GM19351 (cell line): ENCODE measurements around the gene NOTCH3.

Experiments
- ATAC-seq: cut with Tn5 transposase; IDR thresholded peaks from one replicate; pipeline ENCODE4 v1.9.1; 2021; ENCODE audit warnings: mild to moderate bottlenecking, moderate library complexity; ENCODE audit not compliant: unreplicated experiment

The NOTCH3 gene

DNA sequence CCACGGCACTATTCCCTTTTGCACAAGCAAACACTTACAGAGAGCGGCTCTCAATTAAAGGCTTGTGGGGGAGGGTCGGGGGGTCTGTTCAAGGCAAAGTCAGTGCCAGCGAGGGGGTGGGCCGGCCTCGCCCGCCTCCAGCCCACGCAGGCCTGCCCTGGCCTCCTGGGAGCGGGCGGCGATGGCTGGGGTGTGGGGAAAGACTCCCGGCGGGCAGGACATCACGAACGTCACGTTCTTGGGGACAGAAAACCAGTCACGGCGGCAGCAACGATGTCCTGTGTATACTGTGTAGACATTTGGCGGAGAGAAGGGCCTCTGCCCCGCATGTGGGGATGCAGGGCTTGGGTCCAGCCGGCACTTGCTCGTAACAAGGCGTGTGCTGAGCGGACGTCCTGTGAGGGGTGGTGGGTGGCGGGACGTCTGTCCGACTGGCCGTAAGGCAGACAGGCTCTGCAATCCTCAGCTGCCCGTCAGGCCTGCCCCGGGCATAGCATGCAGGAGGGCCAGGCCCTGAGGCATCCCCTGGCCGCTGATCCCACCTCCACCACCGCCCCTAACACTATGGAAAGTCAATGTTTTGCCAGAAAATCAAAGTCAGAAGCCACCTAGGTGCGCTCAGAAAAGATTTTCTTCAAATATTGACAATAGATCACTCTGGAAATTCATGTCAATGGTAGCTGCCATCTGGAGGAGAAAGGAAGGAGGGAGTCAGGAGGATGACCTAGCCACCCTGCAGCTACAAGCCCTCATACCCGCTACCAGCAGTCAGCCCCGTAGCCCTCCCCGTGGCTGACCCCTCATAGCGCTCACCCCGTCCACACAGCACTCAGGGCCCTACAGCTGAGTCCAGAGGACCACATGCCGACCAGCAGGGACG lies 37.2 kb upstream of the NOTCH3 start:
- ATAC-seq = no peak

DNA sequence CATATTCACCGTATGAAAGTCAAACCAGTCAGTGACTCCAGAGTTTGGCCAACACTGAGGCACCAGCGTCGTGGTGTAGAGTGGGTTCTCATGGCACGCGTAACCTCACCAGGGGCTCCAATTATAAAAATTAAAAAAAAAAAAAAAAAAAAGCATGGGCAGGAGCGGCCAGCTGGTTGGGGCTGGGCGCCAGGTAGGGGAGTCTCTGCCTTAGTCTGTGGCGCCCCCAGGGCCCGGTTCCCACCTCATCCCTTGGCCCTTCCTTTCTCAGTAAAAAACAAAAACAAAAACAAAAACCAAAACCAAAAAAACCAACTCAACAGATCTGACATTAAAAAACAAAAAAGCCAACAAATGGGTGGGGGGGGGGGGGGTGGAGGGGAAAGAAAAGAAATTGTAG lies 36.1 kb upstream of the NOTCH3 start:
- ATAC-seq = no peak

DNA sequence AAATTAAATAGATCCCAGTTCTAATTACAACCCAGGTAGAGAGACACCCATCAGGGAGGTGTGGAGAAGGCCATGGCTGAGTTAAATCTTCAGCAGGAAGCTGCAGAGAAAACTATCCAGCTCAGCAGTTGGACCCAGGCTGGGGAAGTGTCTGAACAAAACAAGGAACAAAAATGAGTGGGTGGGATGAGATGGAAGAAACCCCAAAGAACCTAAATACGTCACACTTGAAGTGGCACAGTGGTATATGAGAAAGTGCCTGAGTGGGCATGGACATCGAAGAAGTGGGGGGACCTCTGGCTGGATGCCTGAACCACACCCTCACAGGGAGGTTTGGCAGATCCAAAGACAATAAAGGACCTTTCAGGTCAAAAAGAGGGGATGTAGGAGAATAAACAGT lies 35.0 kb upstream of the NOTCH3 start:
- ATAC-seq = no peak

DNA sequence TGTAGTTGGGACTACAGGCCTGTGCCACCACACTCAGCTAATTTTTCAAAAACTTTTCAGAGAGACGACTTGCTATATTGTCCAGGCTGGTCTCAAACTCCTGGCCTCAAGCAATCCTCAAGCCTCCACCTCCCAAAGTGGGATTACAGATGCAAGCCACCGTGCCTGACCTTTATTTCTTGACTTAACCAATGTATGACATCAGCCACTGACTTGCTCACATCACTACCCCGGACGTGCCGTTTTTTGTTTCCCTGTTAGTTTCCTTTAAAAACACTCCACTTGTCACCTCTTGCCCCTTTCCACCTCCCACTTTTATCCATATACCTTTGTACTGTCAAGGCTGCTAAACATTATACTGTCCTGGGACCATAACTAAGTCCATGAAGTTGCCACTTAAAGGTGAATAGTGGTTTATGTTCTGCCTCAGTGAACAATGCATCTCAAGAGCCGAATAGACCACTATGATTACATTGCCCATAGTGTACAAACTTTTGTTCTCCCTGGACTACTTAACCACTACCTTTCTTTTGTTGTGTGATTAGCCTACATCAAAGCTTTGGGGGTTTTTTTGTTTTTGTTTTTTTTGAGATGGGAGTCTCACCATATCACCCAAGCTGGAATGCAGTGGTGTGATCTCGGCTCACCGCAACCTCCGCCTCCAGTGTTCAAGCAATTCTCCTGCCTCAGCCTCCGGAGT lies 33.8 kb upstream of the NOTCH3 start:
- no peak for ATAC-seq

DNA sequence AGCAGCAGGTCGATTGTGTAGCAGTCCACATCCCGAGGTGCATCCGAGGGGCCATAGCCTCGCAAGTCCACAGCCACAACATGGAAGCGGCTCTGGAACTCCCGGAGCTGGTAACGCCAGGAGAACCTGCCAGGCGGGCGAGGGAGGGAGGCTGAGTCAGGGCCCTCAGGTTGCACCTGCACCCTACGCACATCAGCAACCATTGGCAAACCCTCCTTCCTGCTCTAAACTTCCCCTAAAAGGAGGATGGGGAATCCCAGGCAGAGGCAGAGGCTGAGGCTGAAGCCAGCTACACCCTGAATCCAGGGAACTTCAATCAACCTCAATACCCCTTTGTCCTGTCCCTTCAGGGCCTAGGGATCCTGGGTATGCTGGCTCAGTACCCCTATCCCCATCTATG lies 30.5 kb upstream of the NOTCH3 start:
- no peak for ATAC-seq

DNA sequence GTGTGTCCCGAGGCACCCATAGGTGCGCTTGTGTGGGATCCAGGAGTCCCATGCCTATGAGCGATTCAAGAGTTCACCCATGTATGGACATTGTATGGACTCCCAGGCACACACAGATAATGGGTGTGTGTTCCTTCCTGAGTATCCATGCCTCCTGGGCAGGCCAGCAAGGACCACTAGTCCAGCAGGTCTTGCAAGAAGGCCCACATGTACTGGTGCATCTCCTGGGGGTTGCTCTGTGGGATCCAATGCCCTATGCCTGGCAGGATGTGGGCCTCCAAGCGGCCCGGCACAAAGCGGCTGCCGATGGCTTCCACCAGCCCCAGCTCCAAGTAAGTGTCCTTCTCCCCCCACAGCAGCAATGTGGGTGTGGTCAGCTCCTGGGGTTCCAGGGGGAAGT lies 26.5 kb upstream of the NOTCH3 start:
- no peak for ATAC-seq

DNA sequence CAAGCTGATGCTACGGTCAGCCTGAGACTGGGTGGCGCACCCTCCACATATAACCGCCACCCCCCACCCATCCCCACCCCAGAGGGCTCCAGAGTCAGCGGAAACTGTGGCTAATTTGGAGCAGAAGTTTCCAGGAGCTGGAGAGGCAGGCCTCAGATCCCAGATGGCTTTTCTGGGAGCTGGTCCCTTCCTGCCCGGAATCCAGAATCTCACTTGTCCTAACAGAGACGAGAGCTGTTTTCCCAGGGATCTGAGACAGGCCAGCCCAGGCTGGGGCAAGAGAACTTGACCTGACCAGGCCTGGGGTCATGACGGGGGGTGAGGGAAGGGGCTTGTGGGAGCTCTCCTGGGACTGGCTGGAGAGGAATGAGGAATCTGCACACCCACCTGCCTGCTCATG lies 25.0 kb upstream of the NOTCH3 start:
- no peak for ATAC-seq

DNA sequence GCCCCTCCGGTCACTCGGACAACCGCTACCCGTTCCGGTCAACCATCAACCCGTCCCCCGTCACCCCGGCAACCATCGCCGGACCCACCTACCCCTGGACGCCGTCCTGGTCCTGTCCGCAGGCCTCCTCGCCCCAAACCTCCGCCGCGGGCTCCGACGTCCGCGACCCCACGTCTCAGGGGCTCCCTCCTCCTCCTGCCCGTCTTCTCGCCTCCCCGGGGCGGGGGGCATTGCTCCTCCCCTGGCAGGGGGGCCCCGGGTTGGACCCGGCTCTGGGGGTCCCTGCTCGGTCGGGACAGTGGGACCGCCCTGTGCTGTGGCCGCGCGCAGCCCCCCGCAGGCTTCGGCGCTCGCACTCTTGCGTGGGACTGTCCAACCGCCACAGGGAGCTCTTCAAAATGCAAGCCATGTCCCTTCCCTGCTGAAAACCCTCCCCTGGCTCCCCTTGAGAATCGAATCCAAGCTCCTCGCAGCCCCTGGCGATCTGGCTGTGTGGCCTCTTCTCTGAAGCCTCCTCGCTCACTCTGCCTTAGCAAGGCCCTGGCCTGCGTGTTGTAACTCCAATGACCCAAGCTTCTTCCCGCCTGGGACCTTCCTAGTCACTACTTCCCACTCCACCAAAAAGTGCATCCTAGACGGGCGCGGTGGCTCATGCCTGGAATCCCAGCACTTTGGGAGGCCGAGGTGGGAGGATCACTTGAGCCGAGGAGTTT lies 23.0 kb upstream of the NOTCH3 start:
- ATAC-seq = no peak

DNA sequence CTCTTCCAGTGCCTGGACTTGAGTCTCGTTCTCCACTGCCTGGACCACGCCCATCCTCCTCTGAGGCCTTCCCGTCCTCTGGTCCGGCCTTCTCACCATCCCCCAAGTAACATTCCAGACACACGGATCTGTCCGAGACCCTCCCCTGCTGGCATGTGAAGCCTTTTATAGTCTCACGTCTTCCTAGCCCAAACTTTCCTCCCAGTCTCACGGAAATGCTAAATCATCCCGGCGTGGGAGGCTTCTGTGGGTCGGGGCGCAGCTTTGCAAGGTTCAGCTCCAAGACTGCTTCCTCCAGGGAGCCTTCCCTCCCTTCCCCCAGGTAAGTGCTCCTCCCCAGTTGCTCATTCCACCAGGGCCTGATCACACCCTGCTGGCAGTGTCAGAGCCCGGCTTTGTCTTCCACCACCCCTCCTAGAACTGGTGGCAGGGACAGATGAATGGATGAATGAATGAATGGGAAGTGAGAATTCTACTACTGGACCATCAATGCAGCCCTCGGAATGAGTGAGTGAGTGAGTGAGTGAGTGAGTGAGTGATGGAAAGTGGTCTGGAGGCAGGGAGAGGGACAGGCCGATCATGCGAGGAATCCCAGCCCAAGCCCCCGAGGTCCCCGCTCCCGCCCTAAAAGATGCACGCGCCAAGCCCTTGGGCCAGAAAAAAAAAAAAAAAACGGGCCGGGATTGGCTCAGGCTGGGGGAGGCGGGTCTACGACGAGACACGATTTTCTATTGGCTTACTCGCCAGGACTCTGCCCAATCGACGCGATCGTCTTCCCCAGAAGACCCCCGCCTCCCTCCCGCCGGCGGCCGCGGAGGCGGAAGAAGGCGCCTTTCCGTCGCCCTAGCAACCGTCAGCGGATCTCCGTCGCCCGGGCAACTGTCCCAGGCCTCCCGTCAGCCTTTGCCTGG lies 22.2 kb upstream of the NOTCH3 start:
- peak; percentile 77 for ATAC-seq

DNA sequence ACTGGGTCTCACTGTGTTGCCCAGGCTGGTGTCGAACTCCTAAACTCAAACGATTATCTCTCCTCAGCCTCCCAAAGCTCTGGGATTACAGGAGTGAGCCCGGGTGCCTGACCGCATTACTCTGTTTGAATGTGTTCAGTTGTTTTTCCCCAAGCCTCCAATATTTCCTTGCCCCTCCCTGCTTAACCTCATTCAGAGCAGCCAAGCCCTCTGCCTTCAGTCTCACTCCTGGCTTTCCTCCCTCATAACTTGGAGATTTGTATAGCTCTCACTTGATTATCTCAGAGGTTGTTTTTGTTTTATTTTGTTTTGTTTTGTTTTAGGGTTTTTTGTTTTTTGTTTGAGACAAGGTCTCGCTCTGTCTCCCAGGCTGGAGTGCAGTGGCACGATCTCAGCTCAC lies 20.0 kb upstream of the NOTCH3 start:
- no peak for ATAC-seq

DNA sequence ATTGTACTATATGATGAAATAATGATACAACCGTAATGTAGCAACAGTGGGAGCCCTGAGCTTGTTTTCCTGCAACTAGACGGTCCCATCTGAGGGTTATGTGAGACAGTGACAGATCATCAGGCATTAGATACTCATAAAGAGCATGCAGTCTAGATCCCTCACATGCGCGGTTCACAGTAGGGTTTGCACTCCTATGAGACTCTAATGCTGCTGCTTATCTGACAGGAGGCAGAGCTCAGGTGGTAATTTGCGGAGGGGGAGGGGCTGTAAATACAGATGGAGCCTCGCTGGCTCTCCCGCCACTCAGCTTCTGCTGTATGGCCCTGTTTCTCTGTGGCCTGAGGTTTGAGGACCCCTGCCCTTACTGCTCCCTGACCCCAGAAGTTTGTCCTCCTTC lies 17.7 kb upstream of the NOTCH3 start:
- no peak for ATAC-seq

DNA sequence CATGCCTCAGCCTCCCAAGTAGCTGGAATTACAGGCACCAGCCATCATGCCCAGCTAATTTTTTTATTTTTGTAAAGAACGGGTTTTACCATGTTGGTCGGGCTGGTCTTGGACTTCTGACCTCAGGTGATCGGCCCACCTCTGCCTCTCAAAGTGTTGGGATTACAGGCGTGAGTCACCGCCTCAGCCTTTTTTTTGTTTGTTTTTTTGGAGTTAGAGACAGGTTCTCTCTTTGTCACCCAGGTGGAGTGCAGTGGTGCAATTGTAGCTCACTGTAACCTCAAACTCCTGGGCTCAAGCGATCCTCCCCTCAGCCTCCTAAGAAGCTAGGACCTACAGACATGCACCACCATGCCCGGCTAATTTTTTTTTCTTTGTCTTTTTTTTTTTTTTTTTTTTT lies 15.6 kb upstream of the NOTCH3 start:
- ATAC-seq = no peak

DNA sequence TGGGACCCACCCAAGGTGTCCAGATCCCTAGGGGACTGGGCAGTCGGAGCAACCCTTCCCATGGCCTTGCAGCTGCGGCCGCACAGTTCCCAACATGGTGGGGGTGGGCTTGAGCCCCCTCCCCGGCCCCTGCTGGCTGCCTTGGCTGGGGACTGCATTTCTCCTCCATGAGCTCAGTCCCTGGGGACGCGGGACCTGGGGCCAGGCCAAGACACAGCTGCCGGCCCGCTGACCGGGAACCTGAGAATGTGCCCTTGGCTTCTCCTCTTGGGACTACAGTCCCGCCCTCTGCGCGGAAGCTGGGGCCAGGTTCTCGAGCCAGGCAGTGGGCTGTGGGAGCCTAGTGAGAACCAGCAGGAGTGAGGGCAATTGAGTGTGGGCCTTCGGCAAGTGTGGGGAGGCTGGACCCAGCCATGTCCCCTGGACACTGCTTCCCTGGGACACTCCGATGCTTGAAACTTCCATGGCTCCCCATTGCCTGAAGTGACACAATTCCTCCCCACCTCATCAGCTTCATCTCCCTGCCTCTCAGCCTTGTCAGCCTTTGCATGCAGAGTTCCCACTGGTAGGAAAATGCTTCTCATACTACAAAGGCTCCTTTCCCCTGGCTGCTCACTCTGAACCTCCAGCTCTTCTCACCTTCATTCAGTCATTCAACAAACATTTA lies 13.1 kb upstream of the NOTCH3 start:
- no peak for ATAC-seq

DNA sequence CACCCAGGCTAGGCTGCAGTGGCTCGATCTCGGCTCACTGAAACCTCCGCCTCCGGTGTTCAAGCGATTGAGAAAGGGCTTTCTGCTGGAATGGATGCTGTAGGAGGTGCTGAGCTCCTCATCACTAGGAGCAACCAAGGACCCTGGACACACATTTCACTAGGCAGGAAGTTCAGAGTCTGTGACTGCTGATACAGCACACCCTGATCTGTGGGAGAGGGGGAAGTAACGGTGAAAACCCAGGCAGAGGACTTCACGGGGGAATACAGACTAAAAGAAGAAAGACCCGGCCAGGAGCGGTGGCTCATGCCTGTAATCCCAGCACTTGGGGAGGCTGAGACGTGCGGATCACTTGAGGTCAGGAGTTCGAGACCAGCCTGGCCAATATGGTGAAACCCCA lies 11.9 kb upstream of the NOTCH3 start:
- no peak for ATAC-seq

DNA sequence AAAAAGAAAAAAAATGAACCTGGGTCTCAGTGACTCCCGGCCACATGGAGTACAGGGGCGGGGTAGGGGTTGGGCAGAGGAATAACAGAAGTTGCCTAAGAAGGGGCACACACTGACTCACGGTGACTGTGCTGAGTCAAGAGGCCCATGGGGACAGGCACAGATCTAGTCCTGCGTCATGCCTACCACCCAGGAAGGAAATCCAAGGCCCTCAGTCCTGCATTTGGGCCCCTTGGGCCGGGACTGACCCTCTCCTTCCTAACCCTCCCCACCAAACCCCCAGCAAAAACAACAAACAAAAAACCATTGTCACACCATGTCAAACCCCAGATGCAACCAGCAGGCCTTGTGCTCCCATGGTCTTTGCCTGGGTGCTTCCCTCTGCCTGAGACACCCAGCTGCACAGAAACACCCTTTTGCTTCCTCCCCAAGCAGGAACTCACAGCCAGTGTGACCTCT lies 9.6 kb upstream of the NOTCH3 start:
- ATAC-seq = no peak

DNA sequence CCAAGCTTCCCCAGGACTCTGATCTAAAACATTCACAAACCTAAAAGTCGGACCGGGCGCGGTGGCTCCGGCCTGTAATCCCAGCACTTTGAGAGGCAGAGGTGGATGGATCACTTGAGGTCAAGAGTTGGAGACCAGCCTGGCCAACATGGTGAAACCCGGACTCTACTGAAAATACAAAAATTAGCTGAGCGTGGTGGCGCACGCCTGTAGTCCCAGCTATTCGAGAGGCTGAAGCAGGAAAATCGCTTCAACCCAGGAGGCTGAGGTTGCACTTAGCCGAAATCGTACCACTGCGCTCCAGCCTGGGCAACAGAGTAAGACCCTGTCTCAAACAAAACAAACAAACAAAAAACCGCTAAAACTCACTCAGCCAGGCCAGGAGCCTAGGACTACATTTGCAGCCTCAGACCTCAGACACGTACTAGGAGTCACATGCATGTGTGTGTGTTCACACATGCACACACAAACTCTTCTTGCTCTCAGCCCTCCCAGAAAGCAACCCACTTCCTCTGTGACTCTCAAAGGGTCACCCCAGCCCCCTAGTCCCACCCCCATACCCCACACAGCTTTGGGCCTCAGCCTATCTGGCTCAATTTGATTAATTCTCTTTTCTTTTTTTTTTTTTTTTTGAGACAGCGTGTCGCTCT lies 704 bp upstream of the NOTCH3 start:
- no peak for ATAC-seq

DNA sequence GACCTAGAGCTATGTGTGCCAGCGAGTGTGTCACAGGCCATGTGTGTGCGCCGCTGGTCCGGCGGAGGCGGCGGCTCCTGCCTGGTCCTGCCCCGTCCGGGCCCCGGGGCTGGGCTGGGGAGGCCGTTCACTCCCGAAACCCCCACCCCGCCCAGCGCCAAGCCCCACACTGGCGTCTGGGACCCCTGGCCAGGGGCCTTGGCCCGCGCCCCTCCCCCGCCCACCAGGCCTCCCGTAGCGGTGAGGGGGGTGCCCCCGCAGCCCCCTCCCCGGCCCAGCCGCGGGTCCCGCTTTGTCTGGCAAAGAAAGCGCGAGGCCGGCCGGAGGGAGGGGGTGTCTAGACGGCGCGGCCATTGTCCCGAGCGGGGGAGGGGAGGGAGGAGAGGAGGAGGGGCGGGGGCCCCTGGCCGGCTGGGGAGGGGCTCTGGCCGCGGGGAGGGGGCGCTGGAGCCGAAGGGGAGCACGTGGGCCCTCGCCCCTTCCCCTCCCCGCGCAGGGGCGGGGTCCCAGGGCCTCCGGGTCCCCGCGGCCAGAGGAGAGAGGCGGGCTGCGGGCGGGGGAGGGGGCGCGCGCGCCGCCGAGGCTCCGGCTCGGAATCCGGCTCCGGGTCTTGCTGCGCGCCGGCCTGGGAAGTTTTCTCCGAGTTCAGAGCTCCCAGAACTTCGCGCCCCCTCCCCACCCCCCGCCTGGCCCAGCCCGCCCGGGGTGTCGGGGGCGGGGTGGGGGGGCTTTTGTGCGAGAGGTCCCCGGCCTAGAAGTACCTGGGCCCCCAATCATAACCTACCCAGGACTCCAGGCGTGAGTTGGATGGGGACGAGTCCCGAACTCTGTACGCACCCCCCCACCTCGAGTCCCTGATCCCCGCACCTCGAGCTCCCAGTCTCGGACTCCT lies 888 bp downstream of the NOTCH3 start:
- ATAC-seq = no peak

DNA sequence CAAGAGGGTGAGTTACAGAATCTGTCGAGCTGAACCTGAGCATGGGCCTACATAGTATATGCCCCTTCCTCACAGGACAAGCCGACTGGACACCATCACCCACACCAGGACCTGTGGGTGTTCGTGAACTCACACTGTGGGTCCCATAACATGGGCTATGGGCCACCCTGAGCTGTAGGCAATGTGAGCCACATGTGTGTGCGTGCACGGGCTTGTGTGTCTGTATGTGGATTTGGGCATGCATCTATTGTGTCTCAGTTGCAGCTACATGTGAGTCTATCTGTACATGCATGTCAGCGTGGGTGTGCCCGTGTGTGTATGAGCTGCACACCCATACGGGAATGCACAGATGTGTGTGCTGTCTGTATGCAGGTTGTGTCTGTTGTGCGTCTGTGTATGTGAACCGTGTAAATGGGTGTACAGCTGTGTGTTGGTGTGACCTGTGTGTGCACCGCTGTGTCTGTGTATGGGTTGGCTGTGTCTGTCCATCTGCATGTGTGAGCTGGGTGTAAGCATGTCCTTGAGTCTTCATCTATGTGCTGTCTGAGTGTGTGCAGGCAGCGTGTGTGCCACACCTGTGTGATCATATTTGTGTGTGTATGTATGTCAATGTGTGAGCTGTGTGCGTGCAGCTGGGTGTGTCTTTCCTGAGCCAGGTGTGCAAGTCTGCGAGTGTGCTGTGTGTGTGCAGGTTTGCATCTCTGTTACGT lies 1.7 kb downstream of the NOTCH3 start:
- no peak for ATAC-seq
